Measurements from ENCODE around the gene PSTPIP1.

The PSTPIP1 gene

DNA sequence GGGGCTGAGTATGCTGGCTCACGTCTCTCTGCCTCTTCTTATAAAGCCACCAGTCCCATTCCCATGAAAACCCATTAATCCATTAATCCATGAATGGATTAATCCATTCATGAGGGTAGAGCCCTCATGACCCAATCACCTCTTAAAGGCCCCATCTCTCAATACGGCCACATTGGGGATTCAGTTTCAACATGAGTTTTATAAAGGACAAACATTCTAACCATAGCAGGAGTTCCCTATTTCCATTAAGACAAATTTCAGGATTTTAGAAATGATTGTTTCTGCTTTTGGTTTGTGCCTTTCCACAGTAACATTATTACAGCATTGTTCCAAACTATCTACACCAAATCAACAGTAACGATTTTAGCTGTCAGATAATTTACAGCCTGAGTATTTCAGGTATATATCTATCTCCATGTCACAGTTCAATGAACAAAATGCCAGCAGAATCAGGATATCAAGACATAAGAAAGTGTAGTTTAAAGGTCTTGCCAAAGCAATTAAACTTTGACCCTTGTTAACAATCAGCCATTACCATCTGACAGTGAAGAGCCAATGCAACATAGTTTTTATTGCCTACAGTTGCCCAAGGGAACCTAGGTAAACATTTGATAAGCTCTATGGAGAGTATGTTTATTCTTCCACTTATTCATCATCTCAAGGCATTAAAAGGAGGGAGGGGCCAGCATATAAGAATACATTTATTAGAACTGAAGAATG lies 72.2 kb downstream of the PSTPIP1 start:
- H3K27me3 ChIP-seq (ENCODE audit: low read depth, low read length) = no peaks in the 10 kb centered on the region
- H3K9me3 ChIP-seq (ENCODE audit: insufficient read depth, low read length) = no peaks in the 10 kb centered on the region
- H4K20me1 ChIP-seq (ENCODE audit: insufficient read depth, low read length) = peaks cover 68% of the 10 kb centered on the region
- no peak overlapping the region for H2AFZ ChIP-seq (ENCODE audit: low read depth, low read length)
- peak overlapping the region; percentile 62 for H3K4me3 ChIP-seq (ENCODE audit: low read length)
- peaks cover 41% of the 10 kb centered on the region for H3K4me1 ChIP-seq (ENCODE audit: low read length)
- peak overlapping the region; percentile 83 for H3K27ac ChIP-seq (ENCODE audit: low read length)
- peaks cover 22% of the 10 kb centered on the region for H3K36me3 ChIP-seq (replicated peaks; ENCODE audit: low read depth, low read length)
- H3K4me2 ChIP-seq (ENCODE audit: low read length) = peak overlapping the region; percentile 86
- no peak for TF ChIP-seq EZH2phosphoT487 (IDR thresholded peaks at IDR 0.05; ENCODE audit: low read depth)
- TF ChIP-seq, protein P1, sequence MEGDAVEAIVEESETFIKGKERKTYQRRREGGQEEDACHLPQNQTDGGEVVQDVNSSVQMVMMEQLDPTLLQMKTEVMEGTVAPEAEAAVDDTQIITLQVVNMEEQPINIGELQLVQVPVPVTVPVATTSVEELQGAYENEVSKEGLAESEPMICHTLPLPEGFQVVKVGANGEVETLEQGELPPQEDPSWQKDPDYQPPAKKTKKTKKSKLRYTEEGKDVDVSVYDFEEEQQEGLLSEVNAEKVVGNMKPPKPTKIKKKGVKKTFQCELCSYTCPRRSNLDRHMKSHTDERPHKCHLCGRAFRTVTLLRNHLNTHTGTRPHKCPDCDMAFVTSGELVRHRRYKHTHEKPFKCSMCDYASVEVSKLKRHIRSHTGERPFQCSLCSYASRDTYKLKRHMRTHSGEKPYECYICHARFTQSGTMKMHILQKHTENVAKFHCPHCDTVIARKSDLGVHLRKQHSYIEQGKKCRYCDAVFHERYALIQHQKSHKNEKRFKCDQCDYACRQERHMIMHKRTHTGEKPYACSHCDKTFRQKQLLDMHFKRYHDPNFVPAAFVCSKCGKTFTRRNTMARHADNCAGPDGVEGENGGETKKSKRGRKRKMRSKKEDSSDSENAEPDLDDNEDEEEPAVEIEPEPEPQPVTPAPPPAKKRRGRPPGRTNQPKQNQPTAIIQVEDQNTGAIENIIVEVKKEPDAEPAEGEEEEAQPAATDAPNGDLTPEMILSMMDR (IDR thresholded peaks at IDR 0.05; ENCODE audit: low read depth, low read length) = no peak
- H3K9ac ChIP-seq (ENCODE audit: low read length) = no peak overlapping the region
- peaks cover 87% of the 10 kb centered on the region for H3K79me2 ChIP-seq (ENCODE audit: low read length)

DNA sequence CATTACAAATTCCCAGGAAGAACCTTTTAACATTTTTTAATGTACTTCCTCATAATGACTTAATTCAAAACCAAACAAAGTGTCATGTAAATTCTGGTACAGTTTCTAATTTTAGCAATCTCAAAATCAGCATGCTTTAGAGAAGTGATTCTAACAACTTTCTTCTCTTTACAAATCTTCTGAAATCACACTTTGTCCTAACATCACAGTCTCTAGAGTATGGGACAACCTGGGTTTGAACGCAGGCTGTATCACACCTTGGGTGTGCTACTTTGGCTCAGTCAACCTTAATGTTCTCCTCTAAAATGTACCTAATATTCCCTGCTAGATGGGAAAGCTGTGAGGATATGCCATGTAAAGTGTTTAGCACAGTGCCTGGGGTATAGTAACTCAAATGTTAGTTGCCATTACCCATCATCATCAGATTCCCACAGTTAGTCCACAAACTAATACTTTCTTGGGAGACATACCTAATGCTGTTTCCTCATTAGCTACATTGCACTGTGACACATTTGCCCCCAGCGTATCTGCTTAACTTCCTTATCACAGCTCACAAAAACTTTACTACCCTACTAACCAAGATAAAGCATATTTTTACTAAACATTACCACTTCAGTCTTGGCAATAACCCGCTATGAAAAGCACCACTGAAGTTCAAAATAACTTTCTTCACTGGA lies 72.9 kb downstream of the PSTPIP1 start:
- Histone ChIP-seq H3K27me3 (ENCODE audit: low read depth, low read length) (no peaks in the 10 kb centered on the region), H3K27ac (ENCODE audit: low read length) (peak overlapping the region; percentile 83), H3K4me2 (ENCODE audit: low read length) (peak overlapping the region; percentile 86), H2AFZ (ENCODE audit: low read depth, low read length) (no peak overlapping the region), H3K4me1 (ENCODE audit: low read length) (peaks cover 41% of the 10 kb centered on the region), H3K79me2 (ENCODE audit: low read length) (peaks cover 80% of the 10 kb centered on the region), H3K9ac (ENCODE audit: low read length) (peak overlapping the region; percentile 40), H3K9me3 (ENCODE audit: insufficient read depth, low read length) (no peaks in the 10 kb centered on the region), H3K36me3 (replicated peaks; ENCODE audit: low read depth, low read length) (peaks cover 22% of the 10 kb centered on the region), H4K20me1 (ENCODE audit: insufficient read depth, low read length) (peaks cover 62% of the 10 kb centered on the region), H3K4me3 (ENCODE audit: low read length) (peak overlapping the region; percentile 62)
- TF ChIP-seq EZH2phosphoT487 (IDR thresholded peaks at IDR 0.05; ENCODE audit: low read depth) = no peak
- TF ChIP-seq, protein P1 (IDR thresholded peaks at IDR 0.05; ENCODE audit: low read depth, low read length) = no peak

DNA sequence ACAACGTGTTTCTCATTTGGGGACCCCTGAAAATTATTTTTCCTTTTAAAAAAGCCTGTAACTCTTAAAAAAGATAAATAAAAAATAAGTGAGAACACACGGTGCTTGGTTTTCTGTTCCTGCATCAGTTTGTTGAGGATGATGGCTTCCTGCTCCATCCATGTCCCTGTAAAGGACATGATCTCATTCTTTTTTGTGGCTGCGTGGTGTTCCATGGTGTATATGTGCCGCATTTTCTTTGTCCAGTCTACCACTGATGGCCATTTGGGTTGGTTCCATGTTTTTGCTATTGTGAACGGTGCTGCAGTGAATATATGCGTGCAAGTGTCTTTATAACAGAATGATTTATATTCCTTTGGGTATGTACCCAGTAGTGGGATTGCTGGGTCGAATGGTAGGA lies 73.7 kb downstream of the PSTPIP1 start:
- Histone ChIP-seq H3K9ac (ENCODE audit: low read length) (no peak overlapping the region), H4K20me1 (ENCODE audit: insufficient read depth, low read length) (peaks cover 57% of the 10 kb centered on the region), H3K9me3 (ENCODE audit: insufficient read depth, low read length) (no peaks in the 10 kb centered on the region), H3K27me3 (ENCODE audit: low read depth, low read length) (no peaks in the 10 kb centered on the region), H3K27ac (ENCODE audit: low read length) (peak overlapping the region; percentile 83), H3K79me2 (ENCODE audit: low read length) (peaks cover 72% of the 10 kb centered on the region), H3K4me2 (ENCODE audit: low read length) (peak overlapping the region; percentile 86), H3K4me1 (ENCODE audit: low read length) (peaks cover 41% of the 10 kb centered on the region), H3K4me3 (ENCODE audit: low read length) (0 out of 2 replicates have a peak overlapping the region, but pooled peaks have one; percentile 62), H3K36me3 (replicated peaks; ENCODE audit: low read depth, low read length) (peaks cover 20% of the 10 kb centered on the region), H2AFZ (ENCODE audit: low read depth, low read length) (no peak overlapping the region)
- TF ChIP-seq EZH2phosphoT487 (IDR thresholded peaks at IDR 0.05; ENCODE audit: low read depth) = no peak
- TF ChIP-seq, protein P1 (IDR thresholded peaks at IDR 0.05; ENCODE audit: low read depth, low read length) = no peak

DNA sequence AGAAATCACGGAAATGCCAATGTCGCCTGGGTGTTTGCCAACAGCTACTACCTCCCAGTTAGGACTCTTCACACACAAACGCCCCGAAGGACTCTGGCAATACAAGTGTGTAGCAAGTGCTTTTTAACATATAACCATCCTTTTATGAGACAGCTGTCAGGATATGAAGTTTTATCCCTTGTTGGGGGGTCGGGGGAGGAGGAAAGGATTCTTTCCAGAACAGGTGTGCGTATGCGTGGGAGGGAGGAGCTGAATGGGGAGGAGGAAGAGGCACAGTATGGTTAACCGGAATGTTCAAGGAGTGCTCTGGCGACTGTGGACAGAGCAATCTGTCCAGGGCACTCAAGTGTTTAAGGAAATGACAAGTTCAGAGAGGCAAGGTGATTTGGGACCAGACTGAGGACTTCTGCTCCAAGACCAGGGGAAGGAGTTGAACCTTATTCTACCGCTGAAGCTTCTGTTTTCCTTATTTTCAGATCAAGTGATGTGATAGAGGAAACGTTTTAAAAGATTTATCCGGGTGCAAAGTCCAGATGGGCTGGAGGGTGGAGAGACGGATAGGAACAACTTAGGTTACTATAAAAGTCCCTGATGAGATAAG lies 74.7 kb downstream of the PSTPIP1 start:
- H3K9ac ChIP-seq (ENCODE audit: low read length) = peak overlapping the region; percentile 85
- peaks cover 40% of the 10 kb centered on the region for H3K4me1 ChIP-seq (ENCODE audit: low read length)
- peaks cover 47% of the 10 kb centered on the region for H4K20me1 ChIP-seq (ENCODE audit: insufficient read depth, low read length)
- TF ChIP-seq EZH2phosphoT487 (IDR thresholded peaks at IDR 0.05; ENCODE audit: low read depth) = no peak
- TF ChIP-seq, protein P1 (IDR thresholded peaks at IDR 0.05; ENCODE audit: low read depth, low read length) = no peak
- H3K27me3 ChIP-seq (ENCODE audit: low read depth, low read length) = 0 out of 2 replicates have a peak, but pooled peaks cover 3% of the 10 kb centered on the region
- H2AFZ ChIP-seq (ENCODE audit: low read depth, low read length) = no peak overlapping the region
- H3K9me3 ChIP-seq (ENCODE audit: insufficient read depth, low read length) = no peaks in the 10 kb centered on the region
- H3K4me3 ChIP-seq (ENCODE audit: low read length) = peak overlapping the region; percentile 93
- no peak overlapping the region for H3K27ac ChIP-seq (ENCODE audit: low read length)
- peaks cover 12% of the 10 kb centered on the region for H3K36me3 ChIP-seq (replicated peaks; ENCODE audit: low read depth, low read length)
- H3K79me2 ChIP-seq (ENCODE audit: low read length) = peaks cover 63% of the 10 kb centered on the region
- peak overlapping the region; percentile 93 for H3K4me2 ChIP-seq (ENCODE audit: low read length)
